Stimulated activated CD4-positive, alpha-beta T cell treated with anti-CD3 and anti-CD28 coated beads, TNF-alpha, amount 100 ng/mL, for 1 hour (primary cell): ENCODE data around the gene CSH2.

ENCODE experiments used
- DNase-seq, 3 donors: peaks; one replicate each; pipeline ENCODE4 v3.0.0-alpha.2; 2020; ENCODE audit warnings: low read depth in 3 of 3, low spot score in 1 of 3

Gene CSH2

GRCh38 chr17:63834431-63835166 is 38.9 kb downstream of the CSH2 start:
- peak in 2 of 3 donors; percentile 18 to 29 for DNase-seq

GRCh38 chr17:63833741-63834373 is 39.6 kb downstream of the CSH2 start:
- no peak for DNase-seq

GRCh38 chr17:63833026-63833740 is 40.3 kb downstream of the CSH2 start:
- no peak for DNase-seq

- DNase-seq, result no peak
Measured at GRCh38 chr17:63832455-63832854, 41.0 kb downstream of the CSH2 start.

- DNase-seq, result no peak
Measured at GRCh38 chr17:63832014-63832413, 41.5 kb downstream of the CSH2 start.

GRCh38 chr17:63831505-63831904 is 42.0 kb downstream of the CSH2 start:
- DNase-seq, result no peak

GRCh38 chr17:63830904-63831491 is 42.5 kb downstream of the CSH2 start:
- DNase-seq, result no peak

- DNase-seq, result no peak
Measured at GRCh38 chr17:63830278-63830677, 43.2 kb downstream of the CSH2 start.

GRCh38 chr17:63828936-63829335 is 44.5 kb downstream of the CSH2 start:
- DNase-seq, result no peak

- no peak for DNase-seq
Measured at GRCh38 chr17:63827801-63828221, 45.7 kb downstream of the CSH2 start.

- peak; percentile 86 to 88 (median 86) for DNase-seq
Measured at GRCh38 chr17:63827002-63827800, 46.3 kb downstream of the CSH2 start, which contains the start of the genes FTSJ3 and PSMC5. TSS of gene FTSJ3 (minus strand) at chr17:63827663. CDS start at chr17:63826902, 761 bp downstream. TSS of gene PSMC5 (plus strand) at chr17:63827431. CDS start at chr17:63827491, 60 bp downstream.

GRCh38 chr17:63826468-63827001 is 46.9 kb downstream of the CSH2 start:
- no peak for DNase-seq

- DNase-seq, result no peak
Measured at GRCh38 chr17:63824362-63824761, 49.1 kb downstream of the CSH2 start.

- DNase-seq, result no peak
Measured at GRCh38 chr17:63823659-63824331, 49.7 kb downstream of the CSH2 start.

- no peak for DNase-seq
Measured at GRCh38 chr17:63822537-63822936, 50.9 kb downstream of the CSH2 start.
